ENCODE results near the gene CD28.
"Not testable (repeated sequence)": the region's sequence is repeated elsewhere in the genome, so short reads cannot be mapped to it uniquely, and the experiment has no call there.

CD28 gene

GRCh38 chr2:203687165-203687564, 19.3 kb upstream of the CD28 start:
- DNase-seq (ENCODE audit: low read depth in 2 of 2), result no peak

GRCh38 chr2:203688798-203689197, 17.6 kb upstream of the CD28 start:
- no peak for DNase-seq (ENCODE audit: low read depth in 2 of 2)

- DNase-seq (ENCODE audit: low read depth in 2 of 2), result no peak
These were observed 16.9 kb upstream of the CD28 start for GRCh38 chr2:203689426-203690116.

GRCh38 chr2:203690117-203690431, 16.4 kb upstream of the CD28 start:
- no peak for DNase-seq (ENCODE audit: low read depth in 2 of 2)

GRCh38 chr2:203690441-203691047, 15.9 kb upstream of the CD28 start:
- DNase-seq (ENCODE audit: low read depth in 2 of 2), result no peak

GRCh38 chr2:203691149-203691548, 15.3 kb upstream of the CD28 start:
- no peak for DNase-seq (ENCODE audit: low read depth in 2 of 2)

- DNase-seq (ENCODE audit: low read depth in 2 of 2), result no peak
These were observed 14.3 kb upstream of the CD28 start for GRCh38 chr2:203692031-203692710.

GRCh38 chr2:203693242-203693879, 13.1 kb upstream of the CD28 start:
- no peak for DNase-seq (ENCODE audit: low read depth in 2 of 2)

GRCh38 chr2:203694191-203694590, 12.2 kb upstream of the CD28 start:
- no peak for DNase-seq (ENCODE audit: low read depth in 2 of 2)

- no peak for DNase-seq (ENCODE audit: low read depth in 2 of 2)
These were observed 9.2 kb upstream of the CD28 start for GRCh38 chr2:203697190-203697589.

- not testable (repeated sequence) for DNase-seq (ENCODE audit: low read depth in 2 of 2)
These were observed 8.7 kb upstream of the CD28 start for GRCh38 chr2:203697763-203698162.

- DNase-seq (ENCODE audit: low read depth in 2 of 2), result not testable (repeated sequence)
These were observed 8.0 kb upstream of the CD28 start for GRCh38 chr2:203698410-203698809.

GRCh38 chr2:203704430-203704829, 2.0 kb upstream of the CD28 start:
- no peak for DNase-seq (ENCODE audit: low read depth in 2 of 2)

- no peak for DNase-seq (ENCODE audit: low read depth in 2 of 2)
These were observed 1.3 kb upstream of the CD28 start for GRCh38 chr2:203705178-203705577.

GRCh38 chr2:203707530-203707929, 1.1 kb downstream of the CD28 start:
- DNase-seq (ENCODE audit: low read depth in 2 of 2), result no peak

- DNase-seq (ENCODE audit: low read depth in 2 of 2), result no peak
These were observed 2.5 kb downstream of the CD28 start for GRCh38 chr2:203708846-203709396.

- no peak for DNase-seq (ENCODE audit: low read depth in 2 of 2)
These were observed 3.1 kb downstream of the CD28 start for GRCh38 chr2:203709416-203710040.

GRCh38 chr2:203710226-203710625, 3.8 kb downstream of the CD28 start:
- no peak for DNase-seq (ENCODE audit: low read depth in 2 of 2)

GRCh38 chr2:203710952-203711351, 4.5 kb downstream of the CD28 start:
- no peak for DNase-seq (ENCODE audit: low read depth in 2 of 2)

GRCh38 chr2:203711399-203711798, 5.0 kb downstream of the CD28 start:
- no peak for DNase-seq (ENCODE audit: low read depth in 2 of 2)

GRCh38 chr2:203713381-203713780, 6.9 kb downstream of the CD28 start:
- no peak for DNase-seq (ENCODE audit: low read depth in 2 of 2)

- no peak for DNase-seq (ENCODE audit: low read depth in 2 of 2)
These were observed 7.7 kb downstream of the CD28 start for GRCh38 chr2:203714112-203714511.

Data from fibroblast of skin of left quadriceps (primary cell).